Renal cortex interstitium (tissue), 11 donors: ENCODE data around the gene LCN1. TPM values are rescaled to one million over a fixed set of nuclear protein-coding genes. Genes with fewer than 3 reads are reported as not detected.

Experiments
- DNase-seq, 11 donors: peaks; one replicate each; pipeline ENCODE4 v3.0.0-alpha.2; 2013; ENCODE audit warnings: low read depth in 9 of 11, low spot score in 4 of 11; ENCODE audit errors: extremely low read depth in 1 of 11
- polyA plus RNA-seq, 3 donors: library from polyadenylated mRNA; unstranded; fragments of 120-200 nt; gene quantifications; one replicate each; pipeline ENCODE4 v1.2.1, GENCODE V29; 2013; ENCODE audit not compliant: insufficient read length in 3 of 3

Gene LCN1
- polyA plus RNA-seq, 3 donors: not detected

- no peak for DNase-seq
Measured at GRCh38 chr9:135552698-135553171, 31.5 kb downstream of the LCN1 start.

- no peak for DNase-seq
Measured at GRCh38 chr9:135554718-135555117, 33.5 kb downstream of the LCN1 start.

DNA sequence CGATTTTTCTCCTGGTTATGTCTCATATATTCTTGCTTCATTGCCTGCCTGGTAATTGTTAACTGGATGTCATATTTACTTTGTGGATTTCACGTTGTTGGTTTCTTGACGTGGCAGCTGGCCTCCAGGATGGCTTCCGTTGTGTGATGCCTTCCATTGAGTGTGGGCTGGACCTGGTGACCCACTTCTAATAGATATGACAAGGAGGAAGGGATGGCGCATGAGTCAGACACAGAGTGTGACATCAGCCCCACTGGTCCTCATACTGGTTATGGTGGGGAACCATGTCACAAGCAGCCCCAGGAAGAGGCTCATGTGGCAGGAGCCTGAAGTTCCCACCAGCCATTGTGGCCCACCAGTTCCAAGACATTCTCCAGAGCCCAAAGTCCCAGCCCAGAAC, 34.0 kb downstream of the LCN1 start:
- no peak for DNase-seq

DNA sequence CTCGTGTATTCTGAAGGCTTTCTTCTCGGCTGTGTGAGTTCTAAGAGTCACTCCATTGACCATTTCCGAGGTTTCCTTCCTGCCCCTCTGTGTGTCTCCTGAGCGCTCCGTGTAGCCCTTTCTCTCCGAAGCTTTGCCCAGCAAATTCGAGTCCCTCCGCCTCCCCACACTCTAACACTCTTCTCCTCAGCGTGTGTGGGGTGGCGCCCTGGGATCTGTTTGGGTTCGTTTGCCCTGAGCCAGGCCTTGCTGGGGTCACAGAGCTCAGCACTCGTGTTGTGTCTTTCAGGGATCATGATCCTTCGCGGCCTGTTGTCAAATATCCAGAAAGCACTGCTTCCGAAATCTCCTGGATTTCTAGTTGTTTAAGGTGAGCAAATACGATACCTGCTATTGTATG, 34.7 kb downstream of the LCN1 start:
- DNase-seq: no peak

DNA sequence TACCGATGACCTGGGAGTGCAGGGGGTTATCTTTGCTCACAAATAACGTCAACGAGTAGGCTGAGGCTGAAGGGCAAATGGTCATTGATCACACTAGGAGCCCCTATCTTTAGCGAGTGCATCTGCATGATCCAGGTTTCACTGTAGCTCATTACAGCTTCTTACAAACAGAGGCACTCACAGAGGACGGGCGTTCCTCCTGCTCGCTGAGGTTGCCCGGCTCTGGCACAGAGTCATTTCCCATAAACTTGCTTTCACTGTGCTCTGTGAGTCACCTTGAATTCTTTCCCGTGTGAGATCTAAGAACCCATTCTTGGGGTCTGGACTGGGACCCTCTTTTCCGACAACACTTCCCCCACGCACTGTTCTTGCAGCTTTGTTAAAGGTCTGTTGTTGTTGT, 38.4 kb downstream of the LCN1 start:
- DNase-seq: no peak

DNA sequence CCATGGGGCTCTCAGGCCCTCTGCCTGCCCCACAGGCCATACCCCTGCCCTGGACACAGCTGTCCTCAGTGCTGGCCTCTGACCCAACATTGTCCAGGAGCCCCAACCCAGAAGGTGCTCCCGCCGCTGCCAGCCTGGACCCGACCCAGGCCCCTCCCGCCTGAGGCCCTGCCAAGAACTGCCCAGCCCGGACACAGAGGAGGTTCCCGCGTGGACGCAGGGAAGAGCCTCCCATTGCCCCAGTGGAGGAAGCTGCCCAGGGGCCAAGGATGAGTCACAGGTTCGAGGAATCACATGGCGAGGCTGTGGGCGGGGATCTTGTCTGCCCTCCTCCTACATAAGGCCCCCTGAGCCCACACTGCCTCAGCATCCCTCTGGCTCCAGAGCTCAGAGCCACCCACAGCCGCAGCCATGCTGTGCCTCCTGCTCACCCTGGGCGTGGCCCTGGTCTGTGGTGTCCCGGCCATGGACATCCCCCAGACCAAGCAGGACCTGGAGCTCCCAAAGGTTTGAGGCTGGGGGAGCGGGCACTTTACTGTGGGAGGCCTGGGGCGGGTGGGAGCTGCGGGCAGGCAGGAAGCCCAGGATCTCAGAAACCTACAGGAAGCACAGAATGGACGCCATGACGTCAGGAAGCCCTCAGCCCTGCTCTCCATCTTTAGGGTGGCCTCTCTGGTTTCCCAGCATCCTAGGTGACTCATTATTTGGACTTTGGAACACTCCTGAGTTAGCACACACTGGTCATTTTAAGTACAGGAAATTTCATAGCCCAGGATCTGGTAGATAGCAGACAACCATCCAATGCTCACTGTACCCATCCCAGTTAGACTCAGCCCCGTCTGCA, 40.4 kb downstream of the LCN1 start, which contains the start of gene PAEP:
TSS of gene PAEP (plus strand) at position 366 of the 844 bp plus-strand sequence.
- DNase-seq: no peak

DNA sequence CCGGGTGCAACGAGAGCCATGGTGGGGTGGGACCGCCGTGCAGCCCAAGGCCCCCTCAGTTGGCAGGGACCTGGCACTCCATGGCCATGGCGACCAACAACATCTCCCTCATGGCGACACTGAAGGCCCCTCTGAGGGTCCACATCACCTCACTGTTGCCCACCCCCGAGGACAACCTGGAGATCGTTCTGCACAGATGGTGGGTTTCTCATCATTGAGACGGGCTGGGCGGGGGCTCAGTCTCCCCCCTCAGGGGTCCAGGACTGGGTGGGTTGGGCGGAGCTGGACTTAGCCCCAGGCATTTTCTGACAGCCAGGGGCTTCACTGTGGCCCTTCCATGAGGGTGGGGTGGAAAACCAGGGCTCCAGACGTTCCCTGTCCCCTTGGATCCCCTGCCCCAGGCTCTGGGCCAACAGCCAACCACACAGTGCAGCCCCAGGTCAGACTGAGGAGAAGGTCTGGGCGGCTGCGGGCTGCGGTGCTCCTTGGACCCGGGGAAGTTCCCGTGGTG, 41.0 kb downstream of the LCN1 start:
- no peak for DNase-seq

DNA sequence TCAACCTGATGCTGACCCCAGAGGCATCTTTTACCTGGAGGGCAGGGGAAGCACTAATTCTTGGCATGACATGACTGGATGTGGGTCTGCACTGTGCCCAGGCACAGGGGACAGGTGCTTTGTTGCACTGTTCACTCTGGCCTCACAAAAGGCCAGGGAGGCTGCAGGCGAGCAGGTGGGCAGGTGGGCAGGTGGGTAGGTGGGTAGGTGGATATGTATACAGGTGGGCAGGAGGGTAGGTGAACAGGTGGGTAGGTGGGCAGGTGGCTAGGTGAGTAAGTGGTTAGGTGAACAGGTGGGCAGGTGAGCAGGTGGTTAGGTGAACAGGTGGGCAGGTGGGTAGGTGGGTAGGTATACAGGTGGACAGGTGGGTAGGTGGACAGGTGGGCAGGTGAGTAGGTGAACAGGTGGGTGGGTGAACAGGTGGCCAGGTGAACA, 41.8 kb downstream of the LCN1 start:
- no peak for DNase-seq

DNA sequence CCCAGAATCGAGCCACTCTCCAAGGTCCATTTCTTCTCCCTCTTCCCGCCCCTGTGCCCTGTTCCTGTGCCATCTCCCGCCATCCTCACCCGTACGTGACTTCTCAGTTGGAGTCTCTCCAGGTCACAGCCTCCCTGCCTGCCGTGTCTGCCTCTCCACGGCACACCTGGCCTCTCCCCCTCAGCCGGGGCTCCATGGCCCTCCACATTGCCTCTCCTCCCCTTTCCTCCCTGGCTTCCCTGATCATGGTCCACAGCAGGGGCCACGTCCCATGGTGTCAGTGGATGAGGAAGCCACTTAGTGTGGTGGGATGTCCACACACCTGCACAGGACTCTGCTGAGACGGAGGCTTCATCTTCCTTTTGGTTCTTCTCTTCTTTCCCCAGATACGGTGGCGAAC, 42.6 kb downstream of the LCN1 start:
- DNase-seq: no peak

- no peak for DNase-seq
Measured at GRCh38 chr9:135565141-135565628, 43.9 kb downstream of the LCN1 start.

- DNase-seq: peak in 1 of 11 donors; percentile 4
Measured at GRCh38 chr9:135565636-135566035, 44.4 kb downstream of the LCN1 start.

GRCh38 chr9:135566552-135566951, 45.3 kb downstream of the LCN1 start:
- DNase-seq: no peak

- no peak for DNase-seq
Measured at GRCh38 chr9:135567311-135567710, 46.1 kb downstream of the LCN1 start.

- DNase-seq: no peak
Measured at GRCh38 chr9:135568026-135568425, 46.8 kb downstream of the LCN1 start.

GRCh38 chr9:135570456-135570855, 49.2 kb downstream of the LCN1 start:
- no peak for DNase-seq

- no peak for DNase-seq
Measured at GRCh38 chr9:135572233-135572632, 51.0 kb downstream of the LCN1 start.

- DNase-seq: no peak
Measured at GRCh38 chr9:135573124-135573523, 51.9 kb downstream of the LCN1 start.

GRCh38 chr9:135574331-135574730, 53.1 kb downstream of the LCN1 start:
- no peak for DNase-seq

DNA sequence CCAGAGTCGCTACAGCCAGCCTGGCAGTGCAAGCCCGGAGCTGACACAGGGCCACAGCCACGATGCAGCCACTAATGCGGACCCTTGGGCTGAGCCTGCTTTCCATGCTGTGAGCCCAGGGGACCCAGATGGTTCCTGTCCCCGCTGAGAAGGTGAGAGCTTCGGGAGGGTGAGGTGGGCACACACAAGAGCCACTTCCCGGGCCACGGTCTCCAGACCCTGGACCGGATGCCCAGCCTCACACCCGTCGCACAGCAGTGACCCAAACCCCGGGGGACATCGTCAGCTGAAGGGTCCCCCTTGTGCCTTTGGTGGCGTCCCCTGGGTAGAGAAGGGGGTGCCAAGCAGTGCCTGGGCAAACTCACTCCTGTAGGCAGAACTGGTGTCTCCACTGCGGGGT, 53.7 kb downstream of the LCN1 start:
- no peak for DNase-seq
